ENCODE data around the gene NGLY1. TPM values are rescaled to one million over a fixed set of nuclear protein-coding genes. Genes with fewer than 3 reads are reported as not detected.

Gene NGLY1
- total RNA-seq, 1 experiment from 2014 or later = 29.4 TPM

DNA sequence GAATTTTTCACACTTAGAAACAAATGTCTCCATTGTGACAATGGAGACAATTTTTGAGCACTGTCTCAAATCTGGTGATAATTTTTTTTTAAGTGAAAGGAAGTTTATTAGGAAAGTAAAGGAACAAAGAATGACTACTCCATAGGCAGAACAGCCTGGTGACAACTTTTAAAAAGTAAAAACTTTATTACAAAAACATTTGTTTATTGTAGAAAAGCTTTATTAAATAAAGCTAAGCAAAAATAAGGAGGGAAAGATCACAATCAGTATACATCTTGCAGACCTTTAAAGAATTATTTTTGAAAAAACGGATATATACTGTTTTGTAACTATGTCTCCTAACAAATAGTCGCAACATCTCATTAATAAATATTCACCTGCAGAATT is 6.0 kb upstream of the NGLY1 start:
- Histone ChIP-seq H3K4me1 (ENCODE audit: control insufficient read depth in 1 of 2, insufficient read depth in 2 of 2, low read length in 2 of 2) (peaks cover under 1 to 18% of the 10 kb centered on the region in 2 experiments; a peak in 2 of 4 replicates), H3K4me3 (replicated peaks in 1 of 2; ENCODE audit: low read depth in 1 of 2, low read length in 2 of 2) (peak overlapping the region; percentile 71 to 83), H3K9ac (ENCODE audit: low read length) (peak overlapping the region; percentile 74), H2AFZ (ENCODE audit: low read depth, low read length, poor library complexity, severe bottlenecking) (no peak overlapping the region), H3K79me2 (ENCODE audit: insufficient read depth, low read length) (peaks cover 27% of the 10 kb centered on the region), H3K27ac (ENCODE audit: low read depth, low read length) (peak overlapping the region; percentile 64; the same call in 1 of the 2 replicates), H3K4me2 (ENCODE audit: low read length) (peak overlapping the region; percentile 79), H3K27me3 (ENCODE audit: insufficient read depth, low read length) (no peaks in the 10 kb centered on the region), H4K20me1 (ENCODE audit: insufficient read depth) (no peaks in the 10 kb centered on the region), H3K36me3 (ENCODE audit: control insufficient read depth in 1 of 2, insufficient read depth in 2 of 2, low read length in 2 of 2) (peaks cover 0 to 6% of the 10 kb centered on the region in 2 experiments; a peak in 1 of 4 replicates), H3K9me3 (ENCODE audit: control insufficient read depth in 1 of 2, insufficient read depth in 1 of 2, low read depth in 1 of 2, low read length in 2 of 2) (no peaks in the 10 kb centered on the region), H3K9me2 (ENCODE audit: insufficient read depth) (no peaks in the 10 kb centered on the region)
- RAD21 ChIA-PET (ENCODE audit: low non-redundant PET in 1 of 2, low total read pairs in 2 of 2, uncharacterized antibody in 2 of 2, unreplicated experiment in 2 of 2) = no interaction called here
- CTCF ChIA-PET = no interaction called here
- DNase-seq (ENCODE audit: low read depth, low spot score) (no peak), ATAC-seq (no peak)
- POLR2A ChIA-PET = no interaction called here
- TF ChIP-seq ZFX (IDR thresholded peaks at IDR 0.05) (no peak), CBX3 (IDR thresholded peaks at IDR 0.05; ENCODE audit: low read depth) (no peak), ZNF274 (IDR thresholded peaks at IDR 0.05; ENCODE audit: low read depth, low read length) (no peak), SIN3A (IDR thresholded peaks at IDR 0.05; ENCODE audit: low read depth) (no peak), EZH2phosphoT487 (IDR thresholded peaks at IDR 0.05; ENCODE audit: borderline replicate concordance) (no peak), SRF (IDR thresholded peaks at IDR 0.05; ENCODE audit: low read depth) (no peak), TCF7L2 (IDR thresholded peaks at IDR 0.05; ENCODE audit: borderline replicate concordance, extremely low read depth, insufficient read depth, insufficient read length) (no peak), EZH2 (IDR thresholded peaks at IDR 0.05) (no peak), EGR1 (IDR thresholded peaks at IDR 0.05; ENCODE audit: low read depth) (no peak), MAX (IDR thresholded peaks at IDR 0.05) (no peak), ATF3 (IDR thresholded peaks at IDR 0.05) (no peak)
- TF ChIP-seq, protein P1, sequence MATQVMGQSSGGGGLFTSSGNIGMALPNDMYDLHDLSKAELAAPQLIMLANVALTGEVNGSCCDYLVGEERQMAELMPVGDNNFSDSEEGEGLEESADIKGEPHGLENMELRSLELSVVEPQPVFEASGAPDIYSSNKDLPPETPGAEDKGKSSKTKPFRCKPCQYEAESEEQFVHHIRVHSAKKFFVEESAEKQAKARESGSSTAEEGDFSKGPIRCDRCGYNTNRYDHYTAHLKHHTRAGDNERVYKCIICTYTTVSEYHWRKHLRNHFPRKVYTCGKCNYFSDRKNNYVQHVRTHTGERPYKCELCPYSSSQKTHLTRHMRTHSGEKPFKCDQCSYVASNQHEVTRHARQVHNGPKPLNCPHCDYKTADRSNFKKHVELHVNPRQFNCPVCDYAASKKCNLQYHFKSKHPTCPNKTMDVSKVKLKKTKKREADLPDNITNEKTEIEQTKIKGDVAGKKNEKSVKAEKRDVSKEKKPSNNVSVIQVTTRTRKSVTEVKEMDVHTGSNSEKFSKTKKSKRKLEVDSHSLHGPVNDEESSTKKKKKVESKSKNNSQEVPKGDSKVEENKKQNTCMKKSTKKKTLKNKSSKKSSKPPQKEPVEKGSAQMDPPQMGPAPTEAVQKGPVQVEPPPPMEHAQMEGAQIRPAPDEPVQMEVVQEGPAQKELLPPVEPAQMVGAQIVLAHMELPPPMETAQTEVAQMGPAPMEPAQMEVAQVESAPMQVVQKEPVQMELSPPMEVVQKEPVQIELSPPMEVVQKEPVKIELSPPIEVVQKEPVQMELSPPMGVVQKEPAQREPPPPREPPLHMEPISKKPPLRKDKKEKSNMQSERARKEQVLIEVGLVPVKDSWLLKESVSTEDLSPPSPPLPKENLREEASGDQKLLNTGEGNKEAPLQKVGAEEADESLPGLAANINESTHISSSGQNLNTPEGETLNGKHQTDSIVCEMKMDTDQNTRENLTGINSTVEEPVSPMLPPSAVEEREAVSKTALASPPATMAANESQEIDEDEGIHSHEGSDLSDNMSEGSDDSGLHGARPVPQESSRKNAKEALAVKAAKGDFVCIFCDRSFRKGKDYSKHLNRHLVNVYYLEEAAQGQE (IDR thresholded peaks at IDR 0.05; ENCODE audit: low read depth) = no peak
- TSS peak; percentile 84 for BruUV-seq (replicated peaks)
- intact Hi-C loops (cut with micrococcal nuclease) = loop anchor here (2.0 kb wide), 1 partner anchor 124 kb away; the partner anchor contains the start of gene TOP2B
